WI38 (cell line): ENCODE measurements around the gene SHCBP1.
"Not testable (repeated sequence)": the region's sequence is repeated elsewhere in the genome, so short reads cannot be mapped to it uniquely, and the experiment has no call there.

Experiments
- H3K4me3 ChIP-seq: 2 replicates; pipeline ENCODE4 v1.5.1; 2011; ENCODE audit warnings: low read depth, mild to moderate bottlenecking, control low read depth, low read length
- TF ChIP-seq, protein P1 (sequence below): IDR thresholded peaks from 2 replicates; pipeline ENCODE4 v1.5.1; 2012; ENCODE audit warnings: low read depth, mild to moderate bottlenecking, control low read depth, low read length

Gene SHCBP1

GRCh38 chr16:46648656-46649055 lies 27.5 kb upstream of the SHCBP1 start:
- TF ChIP-seq, protein P1, sequence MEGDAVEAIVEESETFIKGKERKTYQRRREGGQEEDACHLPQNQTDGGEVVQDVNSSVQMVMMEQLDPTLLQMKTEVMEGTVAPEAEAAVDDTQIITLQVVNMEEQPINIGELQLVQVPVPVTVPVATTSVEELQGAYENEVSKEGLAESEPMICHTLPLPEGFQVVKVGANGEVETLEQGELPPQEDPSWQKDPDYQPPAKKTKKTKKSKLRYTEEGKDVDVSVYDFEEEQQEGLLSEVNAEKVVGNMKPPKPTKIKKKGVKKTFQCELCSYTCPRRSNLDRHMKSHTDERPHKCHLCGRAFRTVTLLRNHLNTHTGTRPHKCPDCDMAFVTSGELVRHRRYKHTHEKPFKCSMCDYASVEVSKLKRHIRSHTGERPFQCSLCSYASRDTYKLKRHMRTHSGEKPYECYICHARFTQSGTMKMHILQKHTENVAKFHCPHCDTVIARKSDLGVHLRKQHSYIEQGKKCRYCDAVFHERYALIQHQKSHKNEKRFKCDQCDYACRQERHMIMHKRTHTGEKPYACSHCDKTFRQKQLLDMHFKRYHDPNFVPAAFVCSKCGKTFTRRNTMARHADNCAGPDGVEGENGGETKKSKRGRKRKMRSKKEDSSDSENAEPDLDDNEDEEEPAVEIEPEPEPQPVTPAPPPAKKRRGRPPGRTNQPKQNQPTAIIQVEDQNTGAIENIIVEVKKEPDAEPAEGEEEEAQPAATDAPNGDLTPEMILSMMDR = 0 out of 2 replicates have a peak, but pooled peaks have one; percentile 5
- H3K4me3 ChIP-seq = no peak overlapping the region

GRCh38 chr16:46638947-46639925 lies 18.1 kb upstream of the SHCBP1 start:
- H3K4me3 ChIP-seq = no peak overlapping the region
- TF ChIP-seq, protein P1 = no peak

DNA sequence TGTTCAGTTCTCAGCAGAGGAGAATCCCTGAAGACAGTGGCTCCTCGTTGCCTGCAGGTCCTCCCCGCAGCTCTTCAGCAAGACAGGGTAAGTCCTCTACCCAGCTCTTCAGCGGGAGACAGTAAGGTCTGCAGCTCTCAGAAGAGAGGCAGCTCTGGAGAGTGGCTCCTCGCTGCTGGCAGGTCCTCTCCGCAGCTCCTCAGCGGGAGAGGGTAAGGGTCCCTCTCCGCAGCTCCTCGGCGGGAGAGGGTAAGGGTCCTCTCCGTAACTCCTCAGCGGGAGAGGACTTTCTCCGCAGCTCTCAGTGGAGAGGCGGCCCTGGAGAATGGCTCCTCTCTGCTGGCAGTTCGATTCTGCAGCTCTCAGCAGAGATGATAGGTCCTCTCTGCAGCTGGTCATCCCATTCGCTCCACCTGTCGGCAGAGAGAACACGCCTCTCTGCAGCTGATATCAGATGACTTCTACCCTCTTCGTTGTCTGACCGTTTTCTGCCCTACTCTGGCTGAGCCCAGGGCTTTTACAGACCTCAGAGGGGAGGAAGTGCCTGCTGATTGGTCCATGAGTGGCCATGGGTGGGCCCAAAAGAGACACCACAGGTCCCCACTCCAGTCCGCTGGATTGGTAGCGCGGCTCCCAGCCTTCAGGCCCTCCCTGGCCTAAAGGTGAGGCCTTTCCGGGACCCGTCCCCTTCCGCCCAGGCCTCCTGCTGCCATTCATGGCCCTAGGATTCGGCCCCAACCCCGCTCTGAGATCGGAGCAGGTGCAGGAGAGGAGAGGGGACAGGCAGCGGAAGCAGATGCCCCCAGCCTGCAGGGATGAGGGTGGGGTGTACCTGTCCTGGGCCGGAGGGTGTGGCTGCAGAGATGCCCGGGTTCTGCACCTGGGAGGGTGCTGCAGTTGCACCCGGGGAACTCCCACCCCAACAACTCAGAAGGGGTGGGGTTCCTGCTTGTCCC lies 11.9 kb upstream of the SHCBP1 start:
- TF ChIP-seq, protein P1 = no peak
- no peak overlapping the region for H3K4me3 ChIP-seq

- TF ChIP-seq, protein P1 = peak; percentile 35
- H3K4me3 ChIP-seq = no peak overlapping the region
These were observed 8.4 kb upstream of the SHCBP1 start for GRCh38 chr16:46629331-46630219.

- TF ChIP-seq, protein P1 = no peak
- H3K4me3 ChIP-seq = no peak overlapping the region
These were observed 6.6 kb upstream of the SHCBP1 start for GRCh38 chr16:46627746-46628145.

GRCh38 chr16:46626681-46627080 lies 5.5 kb upstream of the SHCBP1 start:
- not testable (repeated sequence) for H3K4me3 ChIP-seq

DNA sequence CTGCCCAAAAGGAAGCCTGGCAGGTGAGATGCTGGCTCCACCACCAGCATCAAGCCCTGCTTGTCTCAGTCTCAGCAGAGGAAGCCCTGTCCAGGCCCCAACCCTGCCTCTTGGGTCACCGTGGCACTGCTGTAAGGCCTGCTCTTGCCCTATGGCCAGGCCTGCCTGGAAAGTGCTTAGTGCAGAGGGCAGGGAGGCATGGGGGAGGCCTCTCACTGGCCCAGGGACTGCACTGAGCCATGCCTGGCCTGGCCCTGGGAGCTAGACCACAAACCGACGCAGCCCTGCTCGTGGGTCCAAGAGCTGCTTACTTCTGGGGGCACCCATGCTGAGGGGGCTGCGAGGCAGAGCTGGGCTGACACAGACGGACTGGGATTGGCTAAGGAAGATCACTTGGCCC lies 3.7 kb upstream of the SHCBP1 start:
- H3K4me3 ChIP-seq = not testable (repeated sequence)

GRCh38 chr16:46623707-46624106 lies 2.5 kb upstream of the SHCBP1 start:
- H3K4me3 ChIP-seq = not testable (repeated sequence)

DNA sequence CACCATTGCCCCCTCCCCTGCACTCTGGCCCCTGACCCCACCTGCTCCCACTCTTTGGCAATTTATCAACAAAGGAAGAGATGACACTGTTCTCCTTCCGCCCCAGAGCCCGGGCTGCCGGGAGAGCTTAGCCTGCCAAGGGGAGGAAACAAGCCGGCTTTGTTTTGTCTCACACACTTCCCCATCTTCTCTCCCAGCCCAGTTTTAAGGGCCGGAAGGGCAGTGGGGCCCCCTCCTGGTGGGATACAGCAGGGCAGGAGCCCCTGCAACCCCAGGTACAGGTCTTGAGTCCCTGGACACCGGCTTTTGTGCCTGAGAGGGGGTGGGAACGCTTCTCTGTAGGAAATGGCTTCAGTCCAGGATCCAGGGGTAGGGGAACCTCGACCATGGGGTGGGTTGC lies 2.1 kb upstream of the SHCBP1 start:
- H3K4me3 ChIP-seq = not testable (repeated sequence)
